Left ventricle myocardium superior (tissue), 1 donor: ENCODE results near the gene CCDC88C. TPM values are rescaled to one million over a fixed set of nuclear protein-coding genes. Genes with fewer than 3 reads are reported as not detected.
A peak's percentile ranks its signal among the peaks of the same experiment; 100 is the strongest.

Experiments
- ATAC-seq: fragments of 200-7000 bp; cut with Tn5 transposase; one replicate; pipeline ENCODE4 v1.9.1; 2020; ENCODE audit warnings: mild to moderate bottlenecking, moderate library complexity
- DNase-seq: peaks from one replicate; pipeline ENCODE4 v3.0.0-alpha.2; 2020
- intact Hi-C: fragments of 100-400 bp; cut with micrococcal nuclease; formaldehyde crosslinking; loops from one replicate; pipeline ENCODE4 v1.11.0; 2022
- total RNA-seq: library from RNA; stranded (reverse); fragmentation: NEBNext Ultra II Directional; extraction: Animal tissue kit (Norgen Biotek cat#: 25700); gene quantifications from one replicate; pipeline ENCODE4 v1.2.1, GENCODE V29; 2021
- donor health status: DM: no; HTN: yes; CAD: no; lungs with severe emphysema.

Gene CCDC88C
- total RNA-seq, 1 donor from 2014 or later, result 3.2 TPM

- ATAC-seq (no peak), DNase-seq (no peak)
- intact Hi-C loops, result no loop called here
Observed at GRCh38 chr14:91357272-91358024, 60.2 kb downstream of the CCDC88C start.

GRCh38 chr14:91356181-91356763, 61.3 kb downstream of the CCDC88C start:
- ATAC-seq, result no peak
- DNase-seq, result no peak
- intact Hi-C loops, result no loop called here

- intact Hi-C loops, result no loop called here
- ATAC-seq (no peak), DNase-seq (no peak)
Observed at GRCh38 chr14:91354979-91355685, 62.5 kb downstream of the CCDC88C start.

- intact Hi-C loops, result no loop called here
- ATAC-seq (no peak), DNase-seq (no peak)
Observed at GRCh38 chr14:91354221-91354916, 63.3 kb downstream of the CCDC88C start.

GRCh38 chr14:91352728-91353692, 64.6 kb downstream of the CCDC88C start:
- ATAC-seq (no peak), DNase-seq (no peak)
- intact Hi-C loops, result no loop called here

GRCh38 chr14:91352053-91352452, 65.6 kb downstream of the CCDC88C start:
- DNase-seq (peak; percentile 81), ATAC-seq (peak; percentile 93)
- intact Hi-C loops, result no loop called here

- ATAC-seq (peak; percentile 23), DNase-seq (no peak)
- intact Hi-C loops, result no loop called here
Observed at GRCh38 chr14:91351512-91351862, 66.1 kb downstream of the CCDC88C start.

- ATAC-seq (no peak), DNase-seq (no peak)
- intact Hi-C loops, result no loop called here
Observed at GRCh38 chr14:91350813-91351511, 66.7 kb downstream of the CCDC88C start.

- DNase-seq (no peak), ATAC-seq (no peak)
- intact Hi-C loops, result no loop called here
Observed at GRCh38 chr14:91350483-91350812, 67.2 kb downstream of the CCDC88C start.

- no peak for DNase-seq
- no peak for ATAC-seq
- intact Hi-C loops, result no loop called here
Observed at GRCh38 chr14:91349481-91350074, 68.0 kb downstream of the CCDC88C start.

- ATAC-seq, result no peak
- intact Hi-C loops, result no loop called here
- no peak for DNase-seq
Observed at GRCh38 chr14:91348845-91349465, 68.7 kb downstream of the CCDC88C start.

GRCh38 chr14:91346838-91347173, 70.8 kb downstream of the CCDC88C start:
- DNase-seq (no peak), ATAC-seq (no peak)
- intact Hi-C loops, result no loop called here

- intact Hi-C loops, result no loop called here
- DNase-seq (no peak), ATAC-seq (no peak)
Observed at GRCh38 chr14:91344096-91344495, 73.5 kb downstream of the CCDC88C start.

GRCh38 chr14:91343051-91343450, 74.6 kb downstream of the CCDC88C start:
- no peak for DNase-seq
- intact Hi-C loops, result no loop called here
- no peak for ATAC-seq

- intact Hi-C loops, result no loop called here
- no peak for DNase-seq
- ATAC-seq, result no peak
Observed at GRCh38 chr14:91342206-91342760, 75.3 kb downstream of the CCDC88C start.

GRCh38 chr14:91341751-91342154, 75.9 kb downstream of the CCDC88C start:
- intact Hi-C loops, result no loop called here
- DNase-seq (no peak), ATAC-seq (no peak)

- no peak for DNase-seq
- ATAC-seq, result no peak
- intact Hi-C loops, result no loop called here
Observed at GRCh38 chr14:91341334-91341733, 76.3 kb downstream of the CCDC88C start.
